Measurements from ENCODE around the gene SMPD3. TPM values are rescaled to one million over a fixed set of nuclear protein-coding genes. Genes with fewer than 3 reads are reported as not detected.

Gene SMPD3
- total and polyA plus RNA-seq, 2 of the 8 experiments (the other 6 are each of a cell fraction or from before 2014, with no cell fraction given), result 0.39 to 1.3 TPM

- TF ChIP-seq CHD1 (IDR thresholded peaks at IDR 0.05; ENCODE audit: low read depth, low read length), result no peak
- TF ChIP-seq EZH2 (IDR thresholded peaks at IDR 0.05; ENCODE audit: low read depth, low read length, severe bottlenecking), result no peak
- TF ChIP-seq CHD2 (IDR thresholded peaks at IDR 0.05; ENCODE audit: low read length), result no peak
- TF ChIP-seq ATF2 (IDR thresholded peaks at IDR 0.05; ENCODE audit: low read length), result no peak
- TF ChIP-seq HDAC6 (IDR thresholded peaks at IDR 0.05; ENCODE audit: low read depth, low read length), result no peak
- no peak for TF ChIP-seq CBX5 (IDR thresholded peaks at IDR 0.05; ENCODE audit: low read depth, low read length)
- TF ChIP-seq FOSL1 (IDR thresholded peaks at IDR 0.05; ENCODE audit: insufficient read depth, low read depth, low read length), result no peak
These were observed 38.3 kb upstream of the SMPD3 start (continued) for GRCh38 chr16:68486502-68487202.
